Kidney (tissue), 14 donors: ENCODE data around the gene SLC39A11. TPM values are rescaled to one million over a fixed set of nuclear protein-coding genes. Genes with fewer than 3 reads are reported as not detected.
"Not testable (repeated sequence)": the region's sequence is repeated elsewhere in the genome, so short reads cannot be mapped to it uniquely, and the experiment has no call there.

Source experiments
- DNase-seq, 5 donors: peaks; one replicate each; pipeline ENCODE4 v3.0.0-alpha.2; 2013 to 2020
- FAIRE-seq: peaks from 2 replicates; lab custom pipeline; 2012; peaks lifted over from hg19 to GRCh38; lab: Jason Lieb, UNC
- H3K27ac ChIP-seq, 2 donors: one replicate each; pipeline ENCODE4 v1.7.0; 2013; ENCODE audit warnings: low read depth in 2 of 2, low read length in 2 of 2, inconsistent platforms in 1 of 2
- H3K27me3 ChIP-seq: one replicate; pipeline ENCODE4 v1.7.1; 2013; ENCODE audit warnings: low read length, inconsistent platforms; ENCODE audit not compliant: control insufficient read depth, insufficient read depth
- H3K36me3 ChIP-seq, 3 donors: one replicate each; pipeline versions ENCODE4 v1.7.0 to v1.7.1; 2013; ENCODE audit warnings: low read length in 3 of 3, control low read depth in 1 of 3, inconsistent platforms in 1 of 3; ENCODE audit not compliant: insufficient read depth in 3 of 3, control insufficient read depth in 2 of 3
- H3K4me1 ChIP-seq, 3 donors: one replicate each; pipeline versions ENCODE4 v1.7.0 to v1.7.1; 2013; ENCODE audit warnings: low read length in 3 of 3, inconsistent platforms in 1 of 3, low read depth in 1 of 3; ENCODE audit not compliant: control insufficient read depth in 2 of 3, insufficient read depth in 2 of 3
- H3K4me3 ChIP-seq, 3 donors: one replicate each; pipeline versions ENCODE4 v1.7.0 to v1.8.1; 2013; ENCODE audit warnings: low read length in 3 of 3, control low read depth in 1 of 3, inconsistent platforms in 1 of 3
- H3K9ac ChIP-seq, 3 donors: one replicate each; pipeline versions ENCODE4 v1.7.0 to v1.7.1; 2013; ENCODE audit warnings: low read length in 3 of 3, control low read depth in 1 of 3, inconsistent platforms in 1 of 3
- H3K9me3 ChIP-seq, 3 donors: one replicate each; pipeline versions ENCODE4 v1.7.0 to v1.7.1; 2013; ENCODE audit warnings: low read length in 3 of 3, control low read depth in 1 of 3, inconsistent platforms in 1 of 3; ENCODE audit not compliant: control insufficient read depth in 2 of 3, insufficient read depth in 1 of 3
- intact Hi-C: fragments of 100-400 bp; cut with DNase I; formaldehyde crosslinking; loops from one replicate; pipeline ENCODE4 v1.11.1; 2022
- polyA plus RNA-seq: library from polyadenylated mRNA; stranded (reverse); fragments of 350-450 nt; fragmentation: Illumina TruSeq; extraction: RNeasy Lipid Tissue Mini Kit (QIAGEN cat#74804); gene quantifications from one replicate; pipeline ENCODE4 v1.2.3, GENCODE V29; 2014; ENCODE audit warnings: low read depth, low replicate concordance; ENCODE audit not compliant: insufficient read depth
- total RNA-seq: library from RNA; stranded (reverse); fragmentation: NEBNext Ultra II Directional; extraction: Animal tissue kit (Norgen Biotek cat#: 25700); gene quantifications from one replicate; pipeline ENCODE4 v1.2.1, GENCODE V29; 2021
- TF ChIP-seq, protein P1 (sequence below): IDR thresholded peaks from 3 replicates; pipeline ENCODE4 v1.5.1; 2012; ENCODE audit warnings: mild to moderate bottlenecking, moderate library complexity, borderline replicate concordance; ENCODE audit not compliant: insufficient read depth; ENCODE audit errors: extremely low read depth
- donor health status: control.
- donor health status: control.
- donor health status: control.
- donor health status: control.
- donor health status: control.
- donor health status: DM: yes; HTN: yes; CAD: no.
- donor health status: Normal renal cell carcinoma (clear cell type).

Gene SLC39A11
- total and polyA plus RNA-seq, 2 donors from 2014 or later = 19.7 to 37.2 TPM

DNA sequence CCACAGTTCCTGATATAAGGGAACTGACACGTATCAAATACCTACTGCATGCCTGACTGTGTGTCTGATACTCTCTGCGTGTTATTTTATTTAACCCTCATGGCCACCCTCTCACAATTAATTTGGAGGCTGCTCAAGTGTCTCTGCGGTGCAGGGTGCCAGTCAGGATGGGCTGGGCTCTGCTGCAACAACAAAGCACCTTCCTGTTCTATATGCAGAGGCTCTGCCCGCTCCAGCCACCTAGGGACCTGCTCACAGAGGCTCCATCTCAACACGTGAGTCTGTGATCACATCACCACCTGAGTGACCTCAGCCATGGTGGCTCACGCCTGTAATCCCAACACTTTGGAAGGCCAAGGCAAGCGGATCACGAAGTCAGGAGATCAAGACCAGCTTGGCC is 87.1 kb downstream of the SLC39A11 start:
- H3K27me3 ChIP-seq = no peaks in the 10 kb centered on the region
- no peak overlapping the region for H3K9ac ChIP-seq
- H3K27ac ChIP-seq = no peak overlapping the region
- TF ChIP-seq, protein P1, sequence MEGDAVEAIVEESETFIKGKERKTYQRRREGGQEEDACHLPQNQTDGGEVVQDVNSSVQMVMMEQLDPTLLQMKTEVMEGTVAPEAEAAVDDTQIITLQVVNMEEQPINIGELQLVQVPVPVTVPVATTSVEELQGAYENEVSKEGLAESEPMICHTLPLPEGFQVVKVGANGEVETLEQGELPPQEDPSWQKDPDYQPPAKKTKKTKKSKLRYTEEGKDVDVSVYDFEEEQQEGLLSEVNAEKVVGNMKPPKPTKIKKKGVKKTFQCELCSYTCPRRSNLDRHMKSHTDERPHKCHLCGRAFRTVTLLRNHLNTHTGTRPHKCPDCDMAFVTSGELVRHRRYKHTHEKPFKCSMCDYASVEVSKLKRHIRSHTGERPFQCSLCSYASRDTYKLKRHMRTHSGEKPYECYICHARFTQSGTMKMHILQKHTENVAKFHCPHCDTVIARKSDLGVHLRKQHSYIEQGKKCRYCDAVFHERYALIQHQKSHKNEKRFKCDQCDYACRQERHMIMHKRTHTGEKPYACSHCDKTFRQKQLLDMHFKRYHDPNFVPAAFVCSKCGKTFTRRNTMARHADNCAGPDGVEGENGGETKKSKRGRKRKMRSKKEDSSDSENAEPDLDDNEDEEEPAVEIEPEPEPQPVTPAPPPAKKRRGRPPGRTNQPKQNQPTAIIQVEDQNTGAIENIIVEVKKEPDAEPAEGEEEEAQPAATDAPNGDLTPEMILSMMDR = no peak
- H3K9me3 ChIP-seq = no peaks in the 10 kb centered on the region
- no peaks in the 10 kb centered on the region for H3K36me3 ChIP-seq
- FAIRE-seq (no peak), DNase-seq (no peak)
- no peaks in the 10 kb centered on the region for H3K4me1 ChIP-seq
- intact Hi-C loops = no loop called here
- no peak overlapping the region for H3K4me3 ChIP-seq

- no peaks in the 10 kb centered on the region for H3K4me1 ChIP-seq
- no peak overlapping the region for H3K27ac ChIP-seq
- H3K9ac ChIP-seq = no peak overlapping the region
- DNase-seq (no peak), FAIRE-seq (no peak)
- TF ChIP-seq, protein P1 = no peak
- no peaks in the 10 kb centered on the region for H3K27me3 ChIP-seq
- no peak overlapping the region for H3K4me3 ChIP-seq
- no peaks in the 10 kb centered on the region for H3K9me3 ChIP-seq
- no peaks in the 10 kb centered on the region for H3K36me3 ChIP-seq
- intact Hi-C loops = no loop called here
Observed at GRCh38 chr17:73003487-73003886, 89.0 kb downstream of the SLC39A11 start.

DNA sequence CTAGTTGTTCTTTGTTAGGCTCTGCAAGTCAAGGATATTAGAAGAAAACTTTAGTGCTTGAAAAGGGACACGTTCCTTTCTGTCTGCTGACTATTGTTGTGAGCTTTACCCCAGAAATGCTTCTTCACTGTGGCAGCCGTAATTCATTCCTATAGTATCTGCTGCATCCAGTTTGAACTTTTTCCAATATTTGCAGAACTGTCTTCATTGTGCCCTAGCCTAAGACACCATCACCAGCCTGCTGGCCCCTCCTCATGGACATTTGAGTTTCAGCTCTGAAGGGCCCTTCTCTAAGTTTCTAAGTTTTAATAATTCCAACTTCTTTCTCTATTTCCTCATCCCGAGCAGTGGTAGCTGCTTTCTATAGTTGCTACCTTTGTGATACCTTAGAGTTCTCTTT is 91.7 kb downstream of the SLC39A11 start:
- Histone ChIP-seq H3K36me3 (no peaks in the 10 kb centered on the region), H3K27me3 (no peaks in the 10 kb centered on the region), H3K4me3 (no peak overlapping the region), H3K9ac (no peak overlapping the region), H3K27ac (no peak overlapping the region), H3K9me3 (no peaks in the 10 kb centered on the region), H3K4me1 (no peaks in the 10 kb centered on the region)
- TF ChIP-seq, protein P1 = no peak
- intact Hi-C loops = no loop called here
- DNase-seq (no peak), FAIRE-seq (no peak)

DNA sequence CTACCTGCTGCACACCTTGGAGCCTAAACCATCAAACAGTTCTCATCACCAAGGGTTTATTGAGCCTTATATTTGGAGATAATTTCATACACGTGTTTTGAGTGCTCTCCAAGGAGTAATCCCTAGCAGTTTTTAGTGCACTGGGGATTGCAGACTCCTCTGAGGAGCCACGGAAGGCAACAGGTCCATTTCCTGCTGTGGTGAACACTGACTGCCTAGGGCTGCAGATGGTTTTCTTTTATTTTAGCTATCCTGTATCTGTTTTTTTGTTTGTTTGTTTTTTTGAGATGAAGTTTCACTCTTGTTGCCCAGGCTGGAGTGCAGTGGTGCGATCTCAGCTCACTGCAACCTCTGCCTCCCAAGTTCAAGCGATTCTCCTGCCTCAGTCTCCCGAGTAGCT is 93.0 kb downstream of the SLC39A11 start:
- intact Hi-C loops, FAIRE-seq, H3K36me3 ChIP-seq, H3K9ac ChIP-seq, DNase-seq, H3K4me1 ChIP-seq, H3K4me3 ChIP-seq, H3K27me3 ChIP-seq, H3K27ac ChIP-seq, H3K9me3 ChIP-seq: not testable (repeated sequence)
